NCI-H2029 treated with DMSO at 0.1 percent for 48 hours (cell line): ENCODE results near the gene TLE2.
"Not testable (repeated sequence)": the region's sequence is repeated elsewhere in the genome, so short reads cannot be mapped to it uniquely, and the experiment has no call there.

Source experiments
- DNase-seq: peaks from one replicate; lab custom pipeline; 2025; lab: John Stamatoyannopoulos, UW

The TLE2 gene

GRCh38 chr19:2983351-2984214, 45.5 kb downstream of the TLE2 start:
- no peak for DNase-seq

GRCh38 chr19:2982983-2983350, 46.1 kb downstream of the TLE2 start:
- DNase-seq, result peak; percentile 58

- DNase-seq, result no peak
Measured at GRCh38 chr19:2982561-2982960, 46.5 kb downstream of the TLE2 start.

- no peak for DNase-seq
Measured at GRCh38 chr19:2981898-2982297, 47.2 kb downstream of the TLE2 start.

- no peak for DNase-seq
Measured at GRCh38 chr19:2978772-2979171, 50.3 kb downstream of the TLE2 start.

GRCh38 chr19:2978166-2978767, 50.8 kb downstream of the TLE2 start:
- DNase-seq, result no peak

- DNase-seq, result no peak
Measured at GRCh38 chr19:2977746-2978138, 51.3 kb downstream of the TLE2 start.

- peak; percentile 74 for DNase-seq
Measured at GRCh38 chr19:2977001-2977745, 51.9 kb downstream of the TLE2 start, which contains the start of gene TLE6. TSS of gene TLE6 (plus strand) at chr19:2977564. CDS start at chr19:2978234, 670 bp downstream.

- DNase-seq, result no peak
Measured at GRCh38 chr19:2976609-2977000, 52.5 kb downstream of the TLE2 start.

GRCh38 chr19:2974342-2975041, 54.6 kb downstream of the TLE2 start:
- no peak for DNase-seq

- DNase-seq, result no peak
Measured at GRCh38 chr19:2973229-2973628, 55.9 kb downstream of the TLE2 start.

GRCh38 chr19:2970201-2970835, 58.8 kb downstream of the TLE2 start:
- DNase-seq, result peak; percentile 56

GRCh38 chr19:2969104-2969504, 60.0 kb downstream of the TLE2 start:
- DNase-seq, result peak; percentile 96

GRCh38 chr19:2967972-2968371, 61.1 kb downstream of the TLE2 start:
- no peak for DNase-seq

- no peak for DNase-seq
Measured at GRCh38 chr19:2964874-2965273, 64.2 kb downstream of the TLE2 start.

- DNase-seq, result not testable (repeated sequence)
Measured at GRCh38 chr19:2963631-2964030, 65.4 kb downstream of the TLE2 start.

- DNase-seq, result no peak
Measured at GRCh38 chr19:2963122-2963521, 66.0 kb downstream of the TLE2 start.

GRCh38 chr19:2962018-2962670, 66.9 kb downstream of the TLE2 start:
- DNase-seq, result peak; percentile 68

- no peak for DNase-seq
Measured at GRCh38 chr19:2960120-2960519, 69.0 kb downstream of the TLE2 start.

- no peak for DNase-seq
Measured at GRCh38 chr19:2957160-2957559, 71.9 kb downstream of the TLE2 start.

GRCh38 chr19:2952953-2953481, 76.1 kb downstream of the TLE2 start:
- DNase-seq, result no peak
